Tibial nerve (tissue), 4 donors: ENCODE measurements around the gene UGT1A9. TPM values are rescaled to one million over a fixed set of nuclear protein-coding genes. Genes with fewer than 3 reads are reported as not detected.

Source experiments
- DNase-seq, 2 donors: peaks; one replicate each; pipeline ENCODE4 v3.0.0-alpha.2; 2019; ENCODE audit warnings: low spot score in 2 of 2
- H3K27ac ChIP-seq, 4 donors: fragments of 200-600 bp; sonication (generic) in 3 of 4; one replicate each; pipeline ENCODE4 v1.5.1; 2017 to 2019; ENCODE audit warnings: mild to moderate bottlenecking in 1 of 4
- H3K27me3 ChIP-seq, 2 donors: fragments of 200-600 bp; sonication (generic) in 1 of 2; one replicate each; pipeline versions ENCODE4 v1.5.1 to v1.6.0; 2017 to 2019
- H3K36me3 ChIP-seq, 3 donors: fragments of 200-600 bp; sonication (generic); one replicate each; pipeline ENCODE4 v1.5.1; 2018 to 2019
- H3K4me1 ChIP-seq, 4 donors: fragments of 200-600 bp; sonication (generic) in 3 of 4; one replicate each; pipeline ENCODE4 v1.5.1; 2017 to 2019
- H3K4me3 ChIP-seq, 4 donors: fragments of 200-600 bp; sonication (generic) in 3 of 4; one replicate each; pipeline ENCODE4 v1.5.1; 2017 to 2019; ENCODE audit warnings: mild to moderate bottlenecking in 1 of 4, moderate library complexity in 1 of 4
- H3K9me3 ChIP-seq, 4 donors: fragments of 200-600 bp; sonication (generic) in 3 of 4; one replicate each; pipeline ENCODE4 v1.5.1; 2017 to 2019
- EP300 ChIP-seq, 2 donors: sonication (generic); formaldehyde crosslinking; IDR thresholded peaks; one replicate each; pipeline ENCODE4 v1.6.1; 2017; ENCODE audit warnings: antibody characterized with exemption in 2 of 2, mild to moderate bottlenecking in 1 of 2
- POLR2A ChIP-seq, 2 donors: fragments of 450-650 bp; IDR thresholded peaks; one replicate each; pipeline ENCODE4 v1.6.1; 2017; ENCODE audit warnings: antibody characterized with exemption in 2 of 2, mild to moderate bottlenecking in 2 of 2, moderate library complexity in 2 of 2
- WGBS, 2 donors: methylation state at CpG; one replicate each; pipeline ENCODE4 v1.1.5; 2018; 5-methylcytosine and 5-hydroxymethylcytosine counted together
- total RNA-seq, 4 donors: library from RNA; depleted of rRNA; stranded (reverse); fragments of >200 nt; gene quantifications; one replicate each; pipeline ENCODE4 v1.1.0, GENCODE V29; 2016
- TF ChIP-seq, protein P1 (sequence below), 5 experiments: fragments of 200-600 bp in 3 of 5; fragments of 450-650 bp in 2 of 5; sonication (generic) in 3 of 5; IDR thresholded peaks; one replicate each; pipeline ENCODE4 v1.5.1; 2016 to 2019; ENCODE audit warnings: antibody characterized with exemption in 5 of 5, mild to moderate bottlenecking in 3 of 5, moderate library complexity in 2 of 5

The UGT1A9 gene
- total RNA-seq, 4 donors from 2014 or later, result not detected

GRCh38 chr2:233674314-233674713, 2.6 kb downstream of the UGT1A9 start:
- no peaks in the 10 kb centered on the region for H3K4me1 ChIP-seq
- DNase-seq, result no peak
- H3K27ac ChIP-seq, result no peak overlapping the region
- TF ChIP-seq, protein P1, sequence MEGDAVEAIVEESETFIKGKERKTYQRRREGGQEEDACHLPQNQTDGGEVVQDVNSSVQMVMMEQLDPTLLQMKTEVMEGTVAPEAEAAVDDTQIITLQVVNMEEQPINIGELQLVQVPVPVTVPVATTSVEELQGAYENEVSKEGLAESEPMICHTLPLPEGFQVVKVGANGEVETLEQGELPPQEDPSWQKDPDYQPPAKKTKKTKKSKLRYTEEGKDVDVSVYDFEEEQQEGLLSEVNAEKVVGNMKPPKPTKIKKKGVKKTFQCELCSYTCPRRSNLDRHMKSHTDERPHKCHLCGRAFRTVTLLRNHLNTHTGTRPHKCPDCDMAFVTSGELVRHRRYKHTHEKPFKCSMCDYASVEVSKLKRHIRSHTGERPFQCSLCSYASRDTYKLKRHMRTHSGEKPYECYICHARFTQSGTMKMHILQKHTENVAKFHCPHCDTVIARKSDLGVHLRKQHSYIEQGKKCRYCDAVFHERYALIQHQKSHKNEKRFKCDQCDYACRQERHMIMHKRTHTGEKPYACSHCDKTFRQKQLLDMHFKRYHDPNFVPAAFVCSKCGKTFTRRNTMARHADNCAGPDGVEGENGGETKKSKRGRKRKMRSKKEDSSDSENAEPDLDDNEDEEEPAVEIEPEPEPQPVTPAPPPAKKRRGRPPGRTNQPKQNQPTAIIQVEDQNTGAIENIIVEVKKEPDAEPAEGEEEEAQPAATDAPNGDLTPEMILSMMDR (IDR thresholded peaks at IDR 0.05), result no peak
- TF ChIP-seq POLR2A (IDR thresholded peaks at IDR 0.05) (no peak), EP300 (IDR thresholded peaks at IDR 0.05) (no peak)
- H3K27me3 ChIP-seq, result no peaks in the 10 kb centered on the region
- H3K4me3 ChIP-seq, result no peak overlapping the region
- no peaks in the 10 kb centered on the region for H3K36me3 ChIP-seq
- WGBS, 2 donors, result 38 to 63% methylated on average over 1 of the region's 1 CpG
- no peaks in the 10 kb centered on the region for H3K9me3 ChIP-seq

DNA sequence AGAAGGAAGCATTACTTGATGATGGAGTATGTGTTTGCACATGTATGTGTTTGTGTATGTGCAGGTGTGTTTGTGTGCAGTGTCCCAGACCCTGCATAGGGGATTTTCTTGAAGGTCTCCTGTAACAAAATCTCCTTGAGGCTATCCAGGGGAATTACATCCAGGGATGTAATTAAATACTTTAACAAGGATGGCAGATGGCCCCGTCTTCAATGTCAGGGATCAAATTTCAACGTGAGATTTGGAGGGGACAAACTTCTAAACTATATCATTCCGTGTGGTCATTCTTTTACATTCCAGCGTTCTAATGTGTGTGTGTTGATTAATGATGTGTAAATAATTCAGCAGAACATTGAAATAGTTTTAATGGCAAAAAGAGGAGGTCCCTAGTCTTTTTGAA, 3.3 kb downstream of the UGT1A9 start:
- H3K4me1 ChIP-seq, result no peaks in the 10 kb centered on the region
- H3K27me3 ChIP-seq, result no peaks in the 10 kb centered on the region
- no peak for TF ChIP-seq POLR2A (IDR thresholded peaks at IDR 0.05)
- H3K9me3 ChIP-seq, result no peaks in the 10 kb centered on the region
- H3K36me3 ChIP-seq, result no peaks in the 10 kb centered on the region
- DNase-seq, result no peak
- no peak overlapping the region for H3K27ac ChIP-seq
- no peak overlapping the region for H3K4me3 ChIP-seq
- WGBS, 2 donors, result 41 to 47% methylated on average over 4 of the region's 4 CpGs

- Histone ChIP-seq H3K36me3 (no peaks in the 10 kb centered on the region), H3K4me1 (no peaks in the 10 kb centered on the region), H3K4me3 (no peak overlapping the region), H3K9me3 (no peaks in the 10 kb centered on the region), H3K27me3 (no peaks in the 10 kb centered on the region), H3K27ac (no peak overlapping the region)
- DNase-seq, result no peak
- no peak for TF ChIP-seq POLR2A (IDR thresholded peaks at IDR 0.05)
- TF ChIP-seq, protein P1 (IDR thresholded peaks at IDR 0.05), result no peak
- TF ChIP-seq EP300 (IDR thresholded peaks at IDR 0.05), result no peak
- WGBS, 2 donors, result 72 to 77% methylated on average over 2 of the region's 2 CpGs
Measured at GRCh38 chr2:233676046-233676445, 4.3 kb downstream of the UGT1A9 start.

GRCh38 chr2:233679196-233679595, 7.5 kb downstream of the UGT1A9 start:
- no peaks in the 10 kb centered on the region for H3K9me3 ChIP-seq
- no peaks in the 10 kb centered on the region for H3K27me3 ChIP-seq
- no peak overlapping the region for H3K4me3 ChIP-seq
- H3K27ac ChIP-seq, result no peak overlapping the region
- 72 to 82% methylated on average over 4 of the region's 4 CpGs for WGBS, 2 donors
- H3K4me1 ChIP-seq, result no peaks in the 10 kb centered on the region
- no peak for DNase-seq
- TF ChIP-seq POLR2A (IDR thresholded peaks at IDR 0.05), result no peak
- TF ChIP-seq EP300 (IDR thresholded peaks at IDR 0.05), result no peak
- TF ChIP-seq, protein P1 (IDR thresholded peaks at IDR 0.05), result no peak
- H3K36me3 ChIP-seq, result no peaks in the 10 kb centered on the region

DNA sequence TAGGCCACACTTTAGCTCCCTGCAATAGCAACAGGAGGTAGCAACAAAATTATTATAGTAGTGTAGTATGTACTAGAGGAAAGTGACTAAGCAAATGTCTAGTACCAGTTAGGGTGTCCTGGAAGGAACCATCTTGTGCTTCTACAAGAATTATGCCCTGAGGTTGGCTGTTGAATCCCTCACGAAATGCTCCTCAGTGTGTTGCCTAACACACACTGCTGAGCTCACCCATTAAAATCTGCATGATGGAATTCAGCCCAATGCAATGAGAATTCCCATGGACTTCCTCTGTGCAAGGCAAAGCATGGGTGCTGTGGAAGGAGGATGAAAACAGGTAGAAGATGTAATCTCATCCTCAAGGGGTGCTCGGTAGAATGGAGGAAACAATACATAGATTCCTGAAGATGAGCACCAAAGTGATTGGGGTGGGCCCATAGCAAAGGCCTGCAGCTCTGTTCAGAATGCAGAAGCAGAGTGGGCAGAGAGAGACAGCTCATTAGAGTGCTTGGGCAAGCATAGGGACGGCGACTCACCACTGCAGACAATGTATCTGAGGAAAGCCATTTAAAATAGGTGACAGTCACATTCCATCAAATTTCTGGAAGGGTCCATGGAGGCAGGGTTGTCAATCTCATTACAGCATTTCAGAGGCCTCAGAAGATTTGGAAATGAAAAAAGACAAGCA, 8.8 kb downstream of the UGT1A9 start:
- no peak for TF ChIP-seq EP300 (IDR thresholded peaks at IDR 0.05)
- no peak for TF ChIP-seq POLR2A (IDR thresholded peaks at IDR 0.05)
- TF ChIP-seq, protein P1 (IDR thresholded peaks at IDR 0.05), result no peak
- no peak for DNase-seq
- no peak overlapping the region for H3K27ac ChIP-seq
- H3K4me1 ChIP-seq, result no peaks in the 10 kb centered on the region
- H3K36me3 ChIP-seq, result no peaks in the 10 kb centered on the region
- no peaks in the 10 kb centered on the region for H3K27me3 ChIP-seq
- H3K9me3 ChIP-seq, result no peaks in the 10 kb centered on the region
- no peak overlapping the region for H3K4me3 ChIP-seq
- 78 to 79% methylated on average over 4 of the region's 4 CpGs for WGBS, 2 donors
